A549 treated with DMSO at 1 μM for 4 hours (cell line): ENCODE measurements around the gene FSD2. TPM values are rescaled to one million over a fixed set of nuclear protein-coding genes. Genes with fewer than 3 reads are reported as not detected.

ENCODE experiments used
- total RNA-seq: library from RNA; stranded (reverse); fragments of 200-300 nt; extraction: Qiagen RNA extraction; gene quantifications from 5 replicates; pipeline ENCODE4 v1.2.3, GENCODE V29; 2022; ENCODE audit warnings: low read depth

The FSD2 gene
- total RNA-seq = not detected in 5 replicates

DNA sequence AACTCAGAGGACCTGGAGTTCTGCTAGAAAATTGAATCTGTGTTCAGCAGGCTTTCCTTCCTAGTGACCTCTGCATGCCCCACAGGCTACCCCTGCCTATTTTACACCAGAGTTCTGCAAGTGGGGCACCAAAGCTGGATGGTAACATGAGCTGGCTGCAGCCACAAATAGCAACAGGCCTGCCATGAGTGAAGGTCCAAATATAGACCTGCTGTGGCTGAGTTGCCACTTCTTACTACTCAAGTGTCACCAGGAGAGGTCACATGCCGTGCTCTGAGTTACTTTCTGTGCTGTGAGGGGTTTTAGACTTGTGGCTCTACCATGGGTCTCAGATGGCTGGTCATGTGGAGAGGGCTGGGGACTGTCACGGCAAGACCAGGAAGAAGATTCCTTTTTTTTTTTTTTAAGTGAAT lies at the start of gene FSD2:
TSS of gene FSD2 (minus strand) at position 76 of the 413 bp plus-strand sequence. CDS start 18,679 bp downstream, outside the sequence.

DNA sequence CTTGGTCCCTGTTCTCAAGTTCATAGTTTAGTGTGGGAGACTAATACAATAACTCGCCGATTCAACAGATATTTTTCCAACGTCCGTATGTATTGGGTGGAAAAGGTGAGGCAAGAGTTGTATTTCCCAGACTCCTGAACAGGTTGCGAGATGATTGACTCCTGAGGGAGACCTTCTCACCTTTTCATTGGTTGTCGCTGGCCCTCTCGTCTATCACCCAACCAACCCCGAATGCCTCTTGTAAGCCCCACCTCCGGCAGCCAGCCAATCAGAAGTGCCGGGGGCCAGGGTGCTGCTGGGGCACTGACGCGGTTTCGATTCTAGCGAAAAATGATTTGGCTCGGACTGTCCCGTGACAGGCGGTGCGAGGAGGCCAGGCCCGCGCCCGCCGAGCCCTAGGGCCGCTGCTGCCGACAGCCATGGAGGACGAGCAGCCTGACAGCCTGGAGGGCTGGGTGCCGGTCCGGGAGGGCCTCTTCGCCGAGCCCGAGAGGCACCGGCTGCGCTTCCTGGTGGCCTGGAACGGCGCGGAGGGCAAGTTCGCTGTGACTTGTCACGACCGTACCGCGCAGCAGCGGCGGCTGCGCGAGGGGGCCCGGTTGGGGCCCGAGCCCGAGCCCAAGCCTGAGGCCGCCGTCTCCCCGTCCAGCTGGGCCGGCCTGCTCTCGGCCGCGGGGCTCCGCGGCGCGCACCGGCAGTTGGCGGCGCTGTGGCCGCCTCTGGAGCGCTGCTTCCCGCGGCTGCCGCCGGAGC lies 3.6 kb upstream of the FSD2 start, which contains the start of gene WHAMM:
TSS of gene WHAMM (plus strand) at position 321 of the 753 bp plus-strand sequence. CDS start at position 420, 99 bp downstream.

DNA sequence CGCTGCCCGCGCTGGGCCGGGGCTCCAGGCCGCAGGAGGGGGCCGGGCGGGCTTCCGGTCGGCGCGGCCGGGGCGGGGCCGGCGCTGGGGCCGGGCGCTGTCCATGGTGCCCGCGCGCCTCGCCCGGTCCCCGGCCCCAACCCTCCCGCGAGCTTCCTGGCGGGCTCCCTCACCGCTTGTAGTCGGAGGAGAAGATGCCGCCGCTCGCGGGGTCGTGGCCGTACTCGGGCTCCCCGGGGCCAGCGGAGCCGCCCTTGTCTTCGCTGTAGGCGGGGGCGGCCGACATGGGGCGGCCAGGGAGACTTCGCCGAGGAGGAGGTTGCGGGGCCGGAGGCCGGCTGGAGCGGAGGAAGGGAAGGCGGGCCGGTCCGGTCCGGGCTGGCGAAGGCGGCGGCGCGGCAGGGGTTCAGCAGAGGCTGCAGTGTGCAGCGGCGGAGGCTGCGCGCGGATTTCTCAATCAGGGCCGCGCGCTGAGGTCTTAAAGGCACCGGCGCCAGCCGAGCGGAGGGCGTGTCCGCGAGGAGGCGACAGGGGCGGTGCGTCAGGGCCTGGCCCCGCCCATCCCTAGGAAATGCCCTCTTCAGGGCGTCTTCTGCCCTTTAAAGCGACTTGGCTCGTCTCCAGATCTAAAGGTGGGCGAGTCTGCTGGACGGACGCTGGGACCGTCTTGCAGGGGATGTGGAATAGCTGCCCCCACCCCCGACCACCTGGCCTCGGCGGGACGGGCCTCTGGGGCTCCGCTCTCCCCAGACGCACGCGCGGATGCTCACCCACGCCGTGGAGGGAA lies 96.3 kb downstream of the FSD2 start, which contains the start of gene AP3B2:
TSS of gene AP3B2 (minus strand) at position 455 of the 787 bp plus-strand sequence. CDS start at position 286, 169 bp downstream.

Other genes with a start within 250 kb of the FSD2 start
- gene CPEB1, start 158.7 kb downstream of the FSD2 start, total RNA-seq = 2.1 to 3.9 TPM (median 3.5 TPM) in 5 replicates
- 0.61 to 1.2 TPM (median 0.74 TPM) in 5 replicates for gene AP3B2, start 96.2 kb downstream of the FSD2 start, total RNA-seq
- 6.9 to 8.1 TPM (median 7.1 TPM) in 5 replicates for gene WHAMM, start 3.6 kb upstream of the FSD2 start, total RNA-seq
- gene HOMER2, start 146.7 kb upstream of the FSD2 start, total RNA-seq = 11.7 to 15.1 TPM (median 13.7 TPM) in 5 replicates
- gene RAMAC, start 180.1 kb upstream of the FSD2 start, total RNA-seq = 41.1 to 55.4 TPM (median 45.5 TPM) in 5 replicates
- gene C15orf40, start 205.6 kb upstream of the FSD2 start, total RNA-seq = 43.2 to 56.3 TPM (median 49.7 TPM) in 5 replicates